Endodermal cell (in vitro differentiated cells): Measurements from ENCODE around the gene HOXC4. TPM values are rescaled to one million over a fixed set of nuclear protein-coding genes. Genes with fewer than 3 reads are reported as not detected.
A peak's percentile ranks its signal among the peaks of the same experiment; 100 is the strongest.

Experiments
- DNase-seq: peaks from one replicate; pipeline ENCODE4 v3.0.0-alpha.2; 2017
- H3K27ac ChIP-seq: 2 replicates; pipeline ENCODE4 v1.5.1; 2013; ENCODE audit warnings: mild to moderate bottlenecking, low read depth, low read length, moderate library complexity
- H3K27me3 ChIP-seq: 2 replicates; pipeline ENCODE4 v1.6.1; 2013; ENCODE audit warnings: mild to moderate bottlenecking, low read length, moderate library complexity; ENCODE audit not compliant: insufficient read depth, control insufficient read depth, poor library complexity, severe bottlenecking
- H3K36me3 ChIP-seq: 2 replicates; pipeline ENCODE4 v1.7.0; 2013; ENCODE audit warnings: mild to moderate bottlenecking, low read length, moderate library complexity; ENCODE audit not compliant: control insufficient read depth, insufficient read depth
- H3K4me1 ChIP-seq: one replicate; pipeline ENCODE4 v1.7.0; 2013; ENCODE audit warnings: low read length; ENCODE audit not compliant: control insufficient read depth, insufficient read depth
- H3K4me3 ChIP-seq: 2 replicates; pipeline ENCODE4 v1.5.1; 2013; ENCODE audit warnings: mild to moderate bottlenecking, low read length, moderate library complexity
- H3K9ac ChIP-seq: 2 replicates; pipeline ENCODE4 v1.6.1; 2013; ENCODE audit warnings: mild to moderate bottlenecking, low read length, moderate library complexity; ENCODE audit not compliant: poor library complexity, severe bottlenecking; ENCODE audit errors: extremely low read depth
- H3K9me3 ChIP-seq: 2 replicates; pipeline ENCODE4 v1.6.1; 2013; ENCODE audit warnings: mild to moderate bottlenecking, low read length, moderate library complexity; ENCODE audit not compliant: control insufficient read depth
- H3K27ac Mint-ChIP-seq: 2 replicates; pipeline ENCODE4 v1.8.0; 2020; ENCODE audit warnings: mixed read lengths
- H3K27me3 Mint-ChIP-seq: 2 replicates; pipeline ENCODE4 v1.8.0; 2021; ENCODE audit warnings: mild to moderate bottlenecking, mixed read lengths; ENCODE audit not compliant: insufficient read depth
- H3K36me3 Mint-ChIP-seq: 2 replicates; pipeline ENCODE4 v1.8.0; 2020; ENCODE audit warnings: low read depth, mixed read lengths
- H3K4me1 Mint-ChIP-seq: 2 replicates; pipeline ENCODE4 v1.8.0; 2020; ENCODE audit warnings: mixed read lengths
- H3K4me3 Mint-ChIP-seq: 2 replicates; pipeline ENCODE4 v1.8.0; 2020; ENCODE audit warnings: mild to moderate bottlenecking, moderate library complexity, mixed read lengths
- H3K9me3 Mint-ChIP-seq: 2 replicates; pipeline ENCODE4 v1.8.0; 2020; ENCODE audit warnings: mild to moderate bottlenecking, mixed read lengths
- CTCF ChIP-seq: fragments of 200-600 bp; sonication (generic); conservative IDR thresholded peaks from 2 replicates; pipeline ENCODE4 v1.5.0; 2021; ENCODE audit warnings: antibody characterized with exemption, mild to moderate bottlenecking
- WGBS, 2 experiments: methylation state at CpG; one replicate each; pipeline versions ENCODE4 v1.1.5 to v1.1.7; 2013; ENCODE audit warnings: missing lambda C conversion rate in 2 of 2, mixed read lengths in 1 of 2; ENCODE audit not compliant: insufficient coverage in 1 of 2, insufficient read length in 1 of 2; 5-methylcytosine and 5-hydroxymethylcytosine counted together
- total RNA-seq, 2 donors: library from RNA; stranded (reverse); fragmentation: NEBNext Ultra II Directional in 1 of 2; extraction: Animal tissue kit (Norgen Biotek cat#: 25700) in 1 of 2; gene quantifications; 2 replicates in 1 of 2; 3 replicates in 1 of 2; pipeline ENCODE4 v1.2.1, GENCODE V29; 2021

HOXC4 gene
- total RNA-seq, 2 donors from 2014 or later, result not detected

- no peaks in the 10 kb centered on the region for H3K4me1 ChIP-seq
- Mint-ChIP-seq H3K27ac (no peak overlapping the region), H3K9me3 (peaks cover 3% of the 10 kb centered on the region), H3K36me3 (no peaks in the 10 kb centered on the region), H3K27me3 (peaks cover 97% of the 10 kb centered on the region), H3K4me3 (no peak overlapping the region), H3K4me1 (peaks cover 13% of the 10 kb centered on the region)
- peaks cover 5% of the 10 kb centered on the region for H3K9me3 ChIP-seq
- H3K27ac ChIP-seq, result peak overlapping the region; percentile 51
- 3 to 6% methylated on average over 20 to 46 of the region's 46 CpGs for WGBS, 2 experiments
- no peaks in the 10 kb centered on the region for H3K36me3 ChIP-seq
- H3K4me3 ChIP-seq, result no peak overlapping the region
- H3K9ac ChIP-seq, result no peak overlapping the region
- DNase-seq, result peak; percentile 86
- peaks cover 100% of the 10 kb centered on the region for H3K27me3 ChIP-seq
- no peak for TF ChIP-seq CTCF
Observed at GRCh38 chr12:54030889-54031471, 22.7 kb upstream of the HOXC4 start.

GRCh38 chr12:54031480-54031879 is 22.2 kb upstream of the HOXC4 start:
- Mint-ChIP-seq H3K27me3 (peaks cover 97% of the 10 kb centered on the region), H3K4me3 (no peak overlapping the region), H3K27ac (no peak overlapping the region), H3K4me1 (peaks cover 13% of the 10 kb centered on the region), H3K9me3 (peaks cover 3% of the 10 kb centered on the region), H3K36me3 (no peaks in the 10 kb centered on the region)
- Histone ChIP-seq H3K9me3 (peaks cover 5% of the 10 kb centered on the region), H3K27ac (no peak overlapping the region), H3K4me1 (no peaks in the 10 kb centered on the region), H3K9ac (no peak overlapping the region), H3K27me3 (peaks cover 100% of the 10 kb centered on the region), H3K4me3 (no peak overlapping the region), H3K36me3 (no peaks in the 10 kb centered on the region)
- no peak for TF ChIP-seq CTCF
- 21% methylated on average over 16 of the region's 16 CpGs; no CpG with 5 or more reads in 1 of the 2 experiments for WGBS, 2 experiments
- DNase-seq, result no peak

GRCh38 chr12:54032086-54032619 is 21.5 kb upstream of the HOXC4 start:
- H3K4me1 Mint-ChIP-seq, result peaks cover 13% of the 10 kb centered on the region
- no peaks in the 10 kb centered on the region for H3K36me3 Mint-ChIP-seq
- Histone ChIP-seq H3K27me3 (peaks cover 100% of the 10 kb centered on the region), H3K9me3 (peaks cover 5% of the 10 kb centered on the region), H3K9ac (no peak overlapping the region), H3K4me1 (no peaks in the 10 kb centered on the region), H3K4me3 (no peak overlapping the region), H3K27ac (no peak overlapping the region), H3K36me3 (no peaks in the 10 kb centered on the region)
- no peak overlapping the region for H3K27ac Mint-ChIP-seq
- peak; percentile 48 for DNase-seq
- 18 to 34% methylated on average over 5 to 6 of the region's 6 CpGs for WGBS, 2 experiments
- no peak overlapping the region for H3K4me3 Mint-ChIP-seq
- no peak for TF ChIP-seq CTCF
- peaks cover 97% of the 10 kb centered on the region for H3K27me3 Mint-ChIP-seq
- H3K9me3 Mint-ChIP-seq, result peaks cover 3% of the 10 kb centered on the region
